ENCODE results near the gene DGKQ. TPM values are rescaled to one million over a fixed set of nuclear protein-coding genes. Genes with fewer than 3 reads are reported as not detected.

Gene DGKQ
- total and polyA plus RNA-seq, 11 donors = 2.6 to 7.3 (median 4.1) TPM

DNA sequence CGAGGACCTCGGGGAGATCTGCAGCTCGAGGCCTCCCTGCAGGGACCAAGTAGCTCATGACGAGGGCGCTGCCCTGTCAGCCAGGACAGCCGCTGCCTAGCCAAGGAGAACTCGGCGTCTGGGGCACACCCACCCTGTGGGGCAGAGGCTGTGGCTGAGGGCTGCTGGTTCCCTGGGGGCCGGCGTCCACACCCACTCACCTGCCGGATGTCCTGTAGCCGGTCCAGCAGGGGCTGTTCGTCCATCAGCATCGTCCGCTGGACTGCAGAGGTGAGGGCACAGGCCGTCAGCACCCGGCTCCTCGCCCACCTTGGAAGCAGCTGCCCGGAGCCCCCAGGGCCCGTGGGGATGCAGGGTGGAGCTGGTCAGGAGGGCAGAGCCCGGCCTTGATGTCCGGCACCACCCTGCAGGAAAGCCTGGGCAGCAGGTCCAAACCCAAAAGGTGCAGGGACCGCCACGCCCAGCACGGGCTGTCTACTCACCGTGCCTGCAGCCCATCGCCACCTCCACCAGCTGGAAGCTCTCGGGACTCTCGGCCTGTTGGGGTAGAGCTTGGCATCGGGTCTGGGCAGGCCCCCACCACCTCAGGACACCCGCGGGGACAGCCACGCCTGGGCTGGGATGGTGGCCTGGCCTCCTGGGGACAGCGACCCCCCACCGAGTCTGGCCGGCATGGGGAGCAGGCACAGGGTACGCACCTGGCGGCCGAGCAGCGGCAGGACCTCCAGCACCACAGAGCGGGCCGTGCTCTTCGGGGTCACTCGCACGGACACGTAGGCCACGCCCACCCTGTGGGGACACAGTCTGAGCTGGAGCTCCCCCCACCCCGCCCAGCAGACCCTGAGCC lies 6.9 kb downstream of the DGKQ start:
- intact Hi-C loops (cut with DNase I) = no loop called here
- Histone ChIP-seq H3K4me1 (peaks cover 0 to 17% (median 3%) of the 10 kb centered on the region in 12 donors), H3K27ac (no peak overlapping the region), H3K4me3 (no peak overlapping the region), H3K9me3 (no peaks in the 10 kb centered on the region), H3K36me3 (peaks cover 0 to 52% (median 9%) of the 10 kb centered on the region in 9 donors), H3K27me3 (peaks cover 0 to 13% (median 0%) of the 10 kb centered on the region in 9 donors)
- ATAC-seq (no peak), DNase-seq (peak in 3 of 5 donors; percentile 20 to 60 (median 24))
- TF ChIP-seq POLR2A (IDR thresholded peaks at IDR 0.05) = no peak
- TF ChIP-seq, protein P1, sequence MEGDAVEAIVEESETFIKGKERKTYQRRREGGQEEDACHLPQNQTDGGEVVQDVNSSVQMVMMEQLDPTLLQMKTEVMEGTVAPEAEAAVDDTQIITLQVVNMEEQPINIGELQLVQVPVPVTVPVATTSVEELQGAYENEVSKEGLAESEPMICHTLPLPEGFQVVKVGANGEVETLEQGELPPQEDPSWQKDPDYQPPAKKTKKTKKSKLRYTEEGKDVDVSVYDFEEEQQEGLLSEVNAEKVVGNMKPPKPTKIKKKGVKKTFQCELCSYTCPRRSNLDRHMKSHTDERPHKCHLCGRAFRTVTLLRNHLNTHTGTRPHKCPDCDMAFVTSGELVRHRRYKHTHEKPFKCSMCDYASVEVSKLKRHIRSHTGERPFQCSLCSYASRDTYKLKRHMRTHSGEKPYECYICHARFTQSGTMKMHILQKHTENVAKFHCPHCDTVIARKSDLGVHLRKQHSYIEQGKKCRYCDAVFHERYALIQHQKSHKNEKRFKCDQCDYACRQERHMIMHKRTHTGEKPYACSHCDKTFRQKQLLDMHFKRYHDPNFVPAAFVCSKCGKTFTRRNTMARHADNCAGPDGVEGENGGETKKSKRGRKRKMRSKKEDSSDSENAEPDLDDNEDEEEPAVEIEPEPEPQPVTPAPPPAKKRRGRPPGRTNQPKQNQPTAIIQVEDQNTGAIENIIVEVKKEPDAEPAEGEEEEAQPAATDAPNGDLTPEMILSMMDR (IDR thresholded peaks at IDR 0.05) = no peak
- 88 to 92% (median 91%) methylated on average over 22 to 48 of the region's 48 CpGs for WGBS, 4 donors

DNA sequence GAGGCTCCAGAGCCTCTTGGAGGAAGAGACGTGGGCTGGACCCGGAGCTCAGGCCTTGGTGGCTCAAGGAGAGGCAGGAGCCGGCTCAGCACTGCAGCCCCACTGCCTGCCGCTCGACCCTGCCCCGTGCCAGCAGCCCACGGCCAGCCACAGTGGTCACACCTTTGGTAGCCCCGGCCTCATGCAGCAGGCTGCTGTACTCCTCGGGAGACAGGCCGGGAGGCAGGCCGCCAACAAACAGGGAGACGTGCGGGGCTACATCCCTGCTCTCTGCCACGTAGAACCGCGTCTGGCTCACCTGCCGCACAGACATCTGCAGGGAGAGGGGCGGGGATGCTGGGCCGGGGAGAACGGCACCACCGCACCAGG lies 7.6 kb downstream of the DGKQ start:
- Histone ChIP-seq H3K9me3 (no peaks in the 10 kb centered on the region), H3K27me3 (peaks cover 0 to 13% (median 0%) of the 10 kb centered on the region in 9 donors), H3K27ac (no peak overlapping the region), H3K4me3 (no peak overlapping the region), H3K4me1 (peaks cover 0 to 12% (median 0%) of the 10 kb centered on the region in 12 donors), H3K36me3 (peaks cover 0 to 59% (median 10%) of the 10 kb centered on the region in 9 donors)
- no peak for ATAC-seq
- WGBS, 4 donors = 90 to 95% (median 94%) methylated on average over 21 of the region's 21 CpGs
- intact Hi-C loops (cut with DNase I) = no loop called here
- peak in 3 of 5 donors; percentile 22 to 54 (median 28) for DNase-seq
- no peak for TF ChIP-seq POLR2A (IDR thresholded peaks at IDR 0.05)
- TF ChIP-seq, protein P1 (IDR thresholded peaks at IDR 0.05) = no peak

DNA sequence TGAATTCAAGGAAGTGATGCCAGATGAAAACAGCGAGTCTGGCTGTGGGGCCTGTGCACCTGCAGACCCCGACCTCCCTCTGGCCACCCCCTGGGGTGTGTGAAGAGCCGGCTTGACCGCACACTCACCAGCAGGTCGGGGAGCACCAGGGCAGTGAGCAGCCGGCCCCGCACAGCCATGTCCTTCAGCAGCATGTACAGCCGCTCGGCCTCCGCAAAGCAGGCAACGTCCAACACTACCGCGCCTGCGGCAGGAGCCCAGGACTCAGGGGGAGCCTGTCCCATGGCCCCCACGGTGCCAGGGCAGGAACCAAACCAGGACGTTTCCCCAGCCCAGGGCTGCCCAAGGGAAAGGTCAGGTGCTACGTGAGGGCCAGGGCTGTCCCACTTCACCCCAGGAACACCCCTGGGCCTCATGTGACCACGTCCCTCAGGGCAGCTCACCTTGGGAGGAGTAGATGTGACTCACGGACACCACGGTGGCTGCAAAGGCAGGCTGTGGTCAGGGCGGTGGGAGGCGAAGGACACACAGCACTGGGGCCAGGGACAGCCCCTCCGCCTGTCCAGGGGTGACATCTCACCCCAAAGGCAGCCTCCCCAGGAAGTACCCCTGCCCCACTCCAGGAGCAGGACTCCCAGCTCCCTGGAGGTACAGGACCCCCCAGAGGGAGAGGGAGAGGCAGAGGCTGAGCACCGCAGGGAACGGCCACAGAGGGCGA lies 8.2 kb downstream of the DGKQ start:
- DNase-seq = peak in 2 of 5 donors; percentile 18 to 57
- H3K4me1 ChIP-seq = peaks cover 0 to 12% (median 0%) of the 10 kb centered on the region in 12 donors
- WGBS, 4 donors = 90 to 95% (median 94%) methylated on average over 23 to 26 of the region's 26 CpGs
- H3K27me3 ChIP-seq = peaks cover 0 to 13% (median 0%) of the 10 kb centered on the region in 9 donors
- no peak overlapping the region for H3K27ac ChIP-seq
- no peak for ATAC-seq
- no peak for TF ChIP-seq POLR2A (IDR thresholded peaks at IDR 0.05)
- TF ChIP-seq, protein P1 (IDR thresholded peaks at IDR 0.05) = no peak
- H3K4me3 ChIP-seq = no peak overlapping the region
- no peaks in the 10 kb centered on the region for H3K9me3 ChIP-seq
- intact Hi-C loops (cut with DNase I) = no loop called here
- peaks cover 0 to 62% (median 10%) of the 10 kb centered on the region in 9 donors for H3K36me3 ChIP-seq
